OCI-LY7 (cell line): ENCODE data around the gene FGF23. TPM values are rescaled to one million over a fixed set of nuclear protein-coding genes. Genes with fewer than 3 reads are reported as not detected.

Experiments used
- BruUV-seq: library from RNA; stranded (reverse); fragments of 400-500 nt; replicated peaks from 2 replicates; lab custom pipeline; 2021; lab: Mats Ljungman, UMichigan
- CTCF ChIA-PET: fragments of 300-600 bp; sonication (Branson Sonifier 250); formaldehyde crosslinking; loops from one replicate; lab custom pipeline; 2022; ENCODE audit warnings: antibody characterized with exemption; ENCODE audit not compliant: unreplicated experiment; lab: Charles Lee
- POLR2A ChIA-PET: fragments of 300-600 bp; sonication (Branson Sonifier 250); formaldehyde crosslinking; loops from one replicate; lab custom pipeline; 2022; ENCODE audit warnings: antibody characterized with exemption; lab: Charles Lee
- DNase-seq: peaks from one replicate; pipeline ENCODE4 v3.0.0-alpha.2; 2015; ENCODE audit warnings: low spot score
- H2AFZ ChIP-seq: fragments of 200-600 bp; sonication (generic), shearing (Covaris generic); 2 replicates; pipeline ENCODE4 v1.6.1; 2014; ENCODE audit warnings: mild to moderate bottlenecking, antibody characterized with exemption, low read length, moderate library complexity
- H3K27ac ChIP-seq: fragments of 200-600 bp; sonication (generic); 2 replicates; pipeline ENCODE4 v1.5.1; 2014; ENCODE audit warnings: mixed run types, low read depth, mild to moderate bottlenecking, moderate library complexity, low read length, inconsistent platforms; ENCODE audit not compliant: poor library complexity, severe bottlenecking
- H3K36me3 ChIP-seq: fragments of 200-600 bp; sonication (generic); 2 replicates; pipeline ENCODE4 v1.6.1; 2014; ENCODE audit warnings: mild to moderate bottlenecking, antibody characterized with exemption, low read length, moderate library complexity, mixed read lengths; ENCODE audit not compliant: insufficient read depth
- H3K4me1 ChIP-seq: fragments of 200-600 bp; sonication (generic); 2 replicates; pipeline ENCODE4 v1.5.1; 2014; ENCODE audit warnings: mild to moderate bottlenecking, low read length; ENCODE audit not compliant: insufficient read depth, poor library complexity, severe bottlenecking
- H3K4me2 ChIP-seq: fragments of 200-600 bp; sonication (generic); 2 replicates; pipeline ENCODE4 v1.6.1; 2014; ENCODE audit warnings: mild to moderate bottlenecking, low read length
- H3K4me3 ChIP-seq: fragments of 200-600 bp; sonication (generic); 2 replicates; pipeline ENCODE4 v1.5.1; 2014; ENCODE audit warnings: mild to moderate bottlenecking, low read depth, low read length; ENCODE audit not compliant: poor library complexity, severe bottlenecking
- H3K79me2 ChIP-seq: fragments of 200-600 bp; sonication (generic); 2 replicates; pipeline ENCODE4 v1.6.1; 2016; ENCODE audit warnings: low read depth, mild to moderate bottlenecking, low read length, moderate library complexity, mixed read lengths; ENCODE audit not compliant: insufficient read depth
- H3K9me2 ChIP-seq: fragments of 200-600 bp; sonication (generic); 2 replicates; pipeline ENCODE4 v1.6.1; 2016; ENCODE audit warnings: mild to moderate bottlenecking, low read length, mixed read lengths; ENCODE audit not compliant: insufficient read depth
- H3K9me3 ChIP-seq: fragments of 200-600 bp; sonication (generic); 2 replicates; pipeline ENCODE4 v1.6.1; 2014; ENCODE audit warnings: mild to moderate bottlenecking, mixed run types, low read length, mixed read lengths
- H4K20me1 ChIP-seq: fragments of 200-600 bp; sonication (generic); 2 replicates; pipeline ENCODE4 v1.6.1; 2014; ENCODE audit warnings: mild to moderate bottlenecking, antibody characterized with exemption, low read length, moderate library complexity, mixed read lengths; ENCODE audit not compliant: insufficient read depth
- CTCF ChIP-seq: fragments of 200-600 bp; sonication (generic); conservative IDR thresholded peaks from 2 replicates; pipeline ENCODE4 v1.5.1; 2014; ENCODE audit warnings: mild to moderate bottlenecking, antibody characterized with exemption, low read length, moderate library complexity, mixed read lengths
- EZH2phosphoT487 ChIP-seq: fragments of 200-600 bp; sonication (generic); IDR thresholded peaks from 2 replicates; pipeline ENCODE4 v1.6.1; 2018; ENCODE audit warnings: low read depth, borderline replicate concordance, mild to moderate bottlenecking, mixed run types, antibody characterized with exemption, low read length, moderate library complexity, mixed read lengths
- intact Hi-C: fragments of 100-400 bp; cut with micrococcal nuclease; formaldehyde crosslinking; loops from one replicate; pipeline ENCODE4 v1.10.0; 2022; ENCODE audit not compliant: unreplicated experiment
- total RNA-seq, 2 experiments: library from RNA; depleted of rRNA in 1 of 2; stranded (reverse); fragments of >200 nt in 1 of 2; shearing (Covaris generic) in 1 of 2; gene quantifications; 2 replicates each; pipeline ENCODE4 v1.2.3, GENCODE V29; 2014 to 2022

Gene FGF23
- total RNA-seq, 2 experiments from 2014 or later = 0.16 TPM; not detected in 1

- DNase-seq = no peak
- BruUV-seq = no TSS peak
- no peaks in the 10 kb centered on the region for H3K36me3 ChIP-seq
- H2AFZ ChIP-seq = no peak overlapping the region
- intact Hi-C loops = no loop called here
- H3K4me3 ChIP-seq = no peak overlapping the region
- no peaks in the 10 kb centered on the region for H4K20me1 ChIP-seq
- no peaks in the 10 kb centered on the region for H3K9me2 ChIP-seq
- ChIA-PET POLR2A (interaction anchor here (0.7 kb wide), 1 partner anchor 104 kb away, joined by 5 read pairs; no protein-coding TSS in a partner anchor), CTCF (no interaction called here)
- no peaks in the 10 kb centered on the region for H3K9me3 ChIP-seq
- no peak overlapping the region for H3K27ac ChIP-seq
- H3K79me2 ChIP-seq = no peaks in the 10 kb centered on the region
- TF ChIP-seq EZH2phosphoT487 (no peak), CTCF (no peak)
- no peaks in the 10 kb centered on the region for H3K4me1 ChIP-seq
- H3K4me2 ChIP-seq = no peak overlapping the region
Observed at GRCh38 chr12:4422985-4423384, 43.5 kb upstream of the FGF23 start.

GRCh38 chr12:4421590-4422031 is 42.1 kb upstream of the FGF23 start:
- no TSS peak for BruUV-seq
- Histone ChIP-seq H2AFZ (no peak overlapping the region), H3K4me2 (no peak overlapping the region), H4K20me1 (no peaks in the 10 kb centered on the region), H3K9me3 (no peaks in the 10 kb centered on the region), H3K36me3 (no peaks in the 10 kb centered on the region), H3K27ac (no peak overlapping the region), H3K9me2 (no peaks in the 10 kb centered on the region), H3K4me3 (no peak overlapping the region), H3K79me2 (no peaks in the 10 kb centered on the region), H3K4me1 (no peaks in the 10 kb centered on the region)
- CTCF ChIA-PET = no interaction called here
- POLR2A ChIA-PET = no interaction called here
- intact Hi-C loops = loop anchor here (1.0 kb wide), 1 partner anchor 106 kb away; no protein-coding TSS in a partner anchor
- TF ChIP-seq EZH2phosphoT487 (no peak), CTCF (peak; percentile 93)
- peak; percentile 60 for DNase-seq

- no peaks in the 10 kb centered on the region for H4K20me1 ChIP-seq
- no peak overlapping the region for H3K4me3 ChIP-seq
- no peak for TF ChIP-seq EZH2phosphoT487
- no peak for TF ChIP-seq CTCF
- intact Hi-C loops = no loop called here
- H3K27ac ChIP-seq = no peak overlapping the region
- H3K4me2 ChIP-seq = no peak overlapping the region
- no peaks in the 10 kb centered on the region for H3K36me3 ChIP-seq
- no peaks in the 10 kb centered on the region for H3K4me1 ChIP-seq
- ChIA-PET POLR2A (no interaction called here), CTCF (no interaction called here)
- no peaks in the 10 kb centered on the region for H3K9me2 ChIP-seq
- BruUV-seq = no TSS peak
- H3K9me3 ChIP-seq = no peaks in the 10 kb centered on the region
- no peaks in the 10 kb centered on the region for H3K79me2 ChIP-seq
- DNase-seq = no peak
- no peak overlapping the region for H2AFZ ChIP-seq
Observed at GRCh38 chr12:4420138-4420670, 40.7 kb upstream of the FGF23 start.
